Measurements from ENCODE around the gene FGF5. TPM values are rescaled to one million over a fixed set of nuclear protein-coding genes. Genes with fewer than 3 reads are reported as not detected.
"Not testable (repeated sequence)": the region's sequence is repeated elsewhere in the genome, so short reads cannot be mapped to it uniquely, and the experiment has no call there.

The FGF5 gene
- polyA plus RNA-seq, 1 donor: 0.25 TPM

- no peaks in the 10 kb centered on the region for H3K4me1 ChIP-seq (ENCODE audit: control insufficient read depth, insufficient read depth, low read length)
- no peaks in the 10 kb centered on the region for H3K9me3 ChIP-seq (ENCODE audit: control insufficient read depth, low read depth, low read length)
- H3K4me3 ChIP-seq (ENCODE audit: low read length): no peak overlapping the region
- DNase-seq: no peak
- no peak overlapping the region for H3K27ac ChIP-seq (ENCODE audit: low read length)
- peaks cover 8% of the 10 kb centered on the region for H3K27me3 ChIP-seq (ENCODE audit: control insufficient read depth, insufficient read depth, low read length)
- H3K36me3 ChIP-seq (ENCODE audit: control insufficient read depth, insufficient read depth, low read length): no peaks in the 10 kb centered on the region
- WGBS (ENCODE audit: insufficient coverage, low lambda C conversion rate): 76% methylated on average over 3 of the region's 5 CpGs
These were observed 43.0 kb downstream of the FGF5 start for GRCh38 chr4:80309294-80310004.

- no peaks in the 10 kb centered on the region for H3K9me3 ChIP-seq (ENCODE audit: control insufficient read depth, low read depth, low read length)
- H3K4me1 ChIP-seq (ENCODE audit: control insufficient read depth, insufficient read depth, low read length): no peaks in the 10 kb centered on the region
- peaks cover 8% of the 10 kb centered on the region for H3K27me3 ChIP-seq (ENCODE audit: control insufficient read depth, insufficient read depth, low read length)
- 100% methylated on average over 1 of the region's 3 CpGs for WGBS (ENCODE audit: insufficient coverage, low lambda C conversion rate)
- H3K4me3 ChIP-seq (ENCODE audit: low read length): no peak overlapping the region
- no peak for DNase-seq
- H3K36me3 ChIP-seq (ENCODE audit: control insufficient read depth, insufficient read depth, low read length): no peaks in the 10 kb centered on the region
- H3K27ac ChIP-seq (ENCODE audit: low read length): no peak overlapping the region
These were observed 44.7 kb downstream of the FGF5 start for GRCh38 chr4:80311130-80311529.

- no peak for DNase-seq
- no peaks in the 10 kb centered on the region for H3K4me1 ChIP-seq (ENCODE audit: control insufficient read depth, insufficient read depth, low read length)
- no peaks in the 10 kb centered on the region for H3K9me3 ChIP-seq (ENCODE audit: control insufficient read depth, low read depth, low read length)
- no peak overlapping the region for H3K4me3 ChIP-seq (ENCODE audit: low read length)
- H3K27ac ChIP-seq (ENCODE audit: low read length): no peak overlapping the region
- no peaks in the 10 kb centered on the region for H3K36me3 ChIP-seq (ENCODE audit: control insufficient read depth, insufficient read depth, low read length)
- H3K27me3 ChIP-seq (ENCODE audit: control insufficient read depth, insufficient read depth, low read length): peaks cover 8% of the 10 kb centered on the region
- WGBS (ENCODE audit: insufficient coverage, low lambda C conversion rate): no CpG with 5 or more reads among the region's 1 CpG
These were observed 45.7 kb downstream of the FGF5 start for GRCh38 chr4:80312124-80312523.

- no peaks in the 10 kb centered on the region for H3K4me1 ChIP-seq (ENCODE audit: control insufficient read depth, insufficient read depth, low read length)
- no peaks in the 10 kb centered on the region for H3K36me3 ChIP-seq (ENCODE audit: control insufficient read depth, insufficient read depth, low read length)
- WGBS (ENCODE audit: insufficient coverage, low lambda C conversion rate): 86% methylated on average over 3 of the region's 7 CpGs
- no peak overlapping the region for H3K27ac ChIP-seq (ENCODE audit: low read length)
- DNase-seq: no peak
- no peaks in the 10 kb centered on the region for H3K9me3 ChIP-seq (ENCODE audit: control insufficient read depth, low read depth, low read length)
- H3K4me3 ChIP-seq (ENCODE audit: low read length): no peak overlapping the region
- peaks cover 3% of the 10 kb centered on the region for H3K27me3 ChIP-seq (ENCODE audit: control insufficient read depth, insufficient read depth, low read length)
These were observed 47.2 kb downstream of the FGF5 start for GRCh38 chr4:80313627-80314026.

GRCh38 chr4:80315848-80316247 lies 49.4 kb downstream of the FGF5 start:
- not testable (repeated sequence) for DNase-seq; H3K36me3 ChIP-seq (ENCODE audit: control insufficient read depth, insufficient read depth, low read length); H3K27me3 ChIP-seq (ENCODE audit: control insufficient read depth, insufficient read depth, low read length); H3K4me3 ChIP-seq (ENCODE audit: low read length); H3K27ac ChIP-seq (ENCODE audit: low read length); H3K9me3 ChIP-seq (ENCODE audit: control insufficient read depth, low read depth, low read length); H3K4me1 ChIP-seq (ENCODE audit: control insufficient read depth, insufficient read depth, low read length)

DNA sequence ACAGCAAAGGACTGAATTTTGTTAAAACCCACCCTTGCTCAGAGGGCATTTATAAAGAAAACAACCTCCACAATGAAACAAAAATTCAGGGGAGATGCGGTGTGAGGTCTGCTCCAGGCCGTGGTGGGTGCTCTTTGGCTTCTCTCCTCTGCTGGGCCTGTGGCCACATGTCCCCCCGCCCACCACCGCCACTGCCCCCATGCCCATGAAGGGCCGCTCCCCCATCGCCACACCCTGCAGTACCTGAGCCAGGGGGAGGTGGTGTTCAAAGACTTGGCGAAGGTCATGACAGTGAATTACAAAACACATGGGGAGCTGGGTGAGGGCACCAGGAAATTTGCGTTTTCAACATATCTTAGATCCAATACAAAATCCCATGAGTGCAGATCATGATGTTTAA lies 54.9 kb downstream of the FGF5 start:
- peaks cover 4% of the 10 kb centered on the region for H3K27me3 ChIP-seq (ENCODE audit: control insufficient read depth, insufficient read depth, low read length)
- no peak overlapping the region for H3K27ac ChIP-seq (ENCODE audit: low read length)

GRCh38 chr4:80321776-80322175 lies 55.3 kb downstream of the FGF5 start:
- H3K4me1 ChIP-seq (ENCODE audit: control insufficient read depth, insufficient read depth, low read length): no peaks in the 10 kb centered on the region
- no peak overlapping the region for H3K27ac ChIP-seq (ENCODE audit: low read length)
- WGBS (ENCODE audit: insufficient coverage, low lambda C conversion rate): no CpG with 5 or more reads among the region's 4 CpGs
- no peak overlapping the region for H3K4me3 ChIP-seq (ENCODE audit: low read length)
- no peaks in the 10 kb centered on the region for H3K9me3 ChIP-seq (ENCODE audit: control insufficient read depth, low read depth, low read length)
- DNase-seq: no peak
- H3K36me3 ChIP-seq (ENCODE audit: control insufficient read depth, insufficient read depth, low read length): no peaks in the 10 kb centered on the region
- peaks cover 4% of the 10 kb centered on the region for H3K27me3 ChIP-seq (ENCODE audit: control insufficient read depth, insufficient read depth, low read length)

More for the DNA sequence above, 54.9 kb downstream of the FGF5 start:
- no CpG with 5 or more reads among the region's 8 CpGs for WGBS (ENCODE audit: insufficient coverage, low lambda C conversion rate)
- H3K9me3 ChIP-seq (ENCODE audit: control insufficient read depth, low read depth, low read length): no peaks in the 10 kb centered on the region
- no peak for DNase-seq
- H3K4me3 ChIP-seq (ENCODE audit: low read length): no peak overlapping the region
- no peaks in the 10 kb centered on the region for H3K36me3 ChIP-seq (ENCODE audit: control insufficient read depth, insufficient read depth, low read length)
- H3K4me1 ChIP-seq (ENCODE audit: control insufficient read depth, insufficient read depth, low read length): no peaks in the 10 kb centered on the region

DNA sequence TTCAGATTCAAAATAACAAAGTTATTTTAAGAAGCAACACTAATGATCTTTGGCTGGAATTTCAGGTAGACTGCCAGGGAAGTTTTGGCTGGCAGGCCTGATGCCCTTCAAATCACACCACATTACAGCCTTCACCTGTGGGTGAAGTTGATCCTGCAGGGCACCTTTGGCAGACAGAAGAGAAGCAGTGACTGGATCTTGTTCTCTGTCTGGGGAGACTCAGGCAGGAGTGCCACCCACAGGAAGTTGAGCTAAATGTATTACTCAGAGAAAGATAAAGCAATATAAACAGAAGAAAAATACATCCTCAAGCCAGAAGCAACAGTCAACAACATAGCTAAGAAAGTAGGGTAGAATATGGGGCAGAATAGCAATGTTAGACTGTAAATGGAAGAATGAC lies 56.3 kb downstream of the FGF5 start:
- Histone ChIP-seq H3K27ac (ENCODE audit: low read length) (no peak overlapping the region), H3K9me3 (ENCODE audit: control insufficient read depth, low read depth, low read length) (no peaks in the 10 kb centered on the region), H3K4me1 (ENCODE audit: control insufficient read depth, insufficient read depth, low read length) (no peaks in the 10 kb centered on the region), H3K4me3 (ENCODE audit: low read length) (no peak overlapping the region), H3K36me3 (ENCODE audit: control insufficient read depth, insufficient read depth, low read length) (no peaks in the 10 kb centered on the region), H3K27me3 (ENCODE audit: control insufficient read depth, insufficient read depth, low read length) (peaks cover 4% of the 10 kb centered on the region)
- DNase-seq: no peak

DNA sequence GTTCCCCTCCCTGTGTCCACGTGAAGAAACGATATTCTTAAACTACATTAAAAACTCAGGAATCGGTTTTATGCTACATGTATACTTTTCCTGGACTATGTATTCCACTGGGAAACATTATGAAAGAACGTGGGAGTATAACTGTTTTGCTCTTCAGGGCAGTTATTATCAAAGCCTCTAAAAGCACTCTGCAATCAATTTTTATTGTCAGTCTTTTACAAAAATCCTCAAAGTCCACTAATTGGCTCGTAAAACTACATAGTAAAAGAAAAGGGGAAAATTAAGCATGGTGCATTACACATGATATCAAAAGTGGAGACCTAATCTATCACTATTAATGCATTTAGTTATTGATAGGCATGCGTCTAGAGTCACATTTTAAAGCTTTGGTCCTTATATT lies 57.7 kb downstream of the FGF5 start:
- WGBS (ENCODE audit: insufficient coverage, low lambda C conversion rate): 76% methylated on average over 3 of the region's 6 CpGs
- Histone ChIP-seq H3K4me3 (ENCODE audit: low read length) (no peak overlapping the region), H3K36me3 (ENCODE audit: control insufficient read depth, insufficient read depth, low read length) (no peaks in the 10 kb centered on the region), H3K27ac (ENCODE audit: low read length) (no peak overlapping the region), H3K9me3 (ENCODE audit: control insufficient read depth, low read depth, low read length) (no peaks in the 10 kb centered on the region), H3K4me1 (ENCODE audit: control insufficient read depth, insufficient read depth, low read length) (no peaks in the 10 kb centered on the region), H3K27me3 (ENCODE audit: control insufficient read depth, insufficient read depth, low read length) (peaks cover 7% of the 10 kb centered on the region)
- no peak for DNase-seq

GRCh38 chr4:80331693-80332092 lies 65.2 kb downstream of the FGF5 start:
- no peak overlapping the region for H3K27ac ChIP-seq (ENCODE audit: low read length)
- WGBS (ENCODE audit: insufficient coverage, low lambda C conversion rate): 82% methylated on average over 2 of the region's 2 CpGs

DNA sequence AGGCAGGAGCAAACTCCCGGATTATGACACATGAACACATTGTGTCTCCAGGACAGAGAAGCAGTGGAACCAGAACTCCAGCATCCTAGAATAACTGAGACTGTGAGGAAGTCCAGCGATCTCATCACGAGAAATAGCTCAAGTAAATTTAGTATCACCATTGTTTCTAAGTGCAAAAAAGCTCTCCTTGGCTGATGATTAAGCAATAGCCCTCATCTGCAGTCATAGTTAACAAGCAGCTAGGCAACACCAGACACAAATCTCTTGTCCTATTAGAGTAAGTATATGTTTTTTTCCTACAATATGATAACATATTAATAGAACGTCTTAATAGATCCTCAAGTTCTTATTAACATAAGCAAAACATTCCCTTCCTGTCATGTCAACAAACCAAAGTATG lies 66.7 kb downstream of the FGF5 start:
- H3K4me1 ChIP-seq (ENCODE audit: control insufficient read depth, insufficient read depth, low read length): peaks cover 4% of the 10 kb centered on the region
- H3K27me3 ChIP-seq (ENCODE audit: control insufficient read depth, insufficient read depth, low read length): peaks cover 14% of the 10 kb centered on the region
- no peaks in the 10 kb centered on the region for H3K36me3 ChIP-seq (ENCODE audit: control insufficient read depth, insufficient read depth, low read length)
- H3K4me3 ChIP-seq (ENCODE audit: low read length): no peak overlapping the region
- 60% methylated on average over 1 of the region's 4 CpGs for WGBS (ENCODE audit: insufficient coverage, low lambda C conversion rate)
- DNase-seq: no peak
- H3K9me3 ChIP-seq (ENCODE audit: control insufficient read depth, low read depth, low read length): no peaks in the 10 kb centered on the region
- H3K27ac ChIP-seq (ENCODE audit: low read length): no peak overlapping the region

More at GRCh38 chr4:80331693-80332092, 65.2 kb downstream of the FGF5 start:
- Histone ChIP-seq H3K4me1 (ENCODE audit: control insufficient read depth, insufficient read depth, low read length) (peaks cover 4% of the 10 kb centered on the region), H3K9me3 (ENCODE audit: control insufficient read depth, low read depth, low read length) (no peaks in the 10 kb centered on the region), H3K27me3 (ENCODE audit: control insufficient read depth, insufficient read depth, low read length) (peaks cover 14% of the 10 kb centered on the region), H3K4me3 (ENCODE audit: low read length) (no peak overlapping the region), H3K36me3 (ENCODE audit: control insufficient read depth, insufficient read depth, low read length) (no peaks in the 10 kb centered on the region)
- no peak for DNase-seq
